PC-3 (cell line): ENCODE results near the gene POLR1A. TPM values are rescaled to one million over a fixed set of nuclear protein-coding genes. Genes with fewer than 3 reads are reported as not detected.

Experiments used
- ATAC-seq: fragments of 200-7000 bp; cut with Tn5 transposase; 2 replicates; pipeline ENCODE4 v1.9.1; 2020; ENCODE audit warnings: mild to moderate bottlenecking, moderate library complexity
- BruUV-seq: library from RNA; stranded (reverse); fragments of 400-500 nt; replicated peaks from 2 replicates; lab custom pipeline; 2021; lab: Mats Ljungman, UMichigan
- CTCF ChIA-PET: fragments of 300-600 bp; sonication (Branson Sonifier 250); formaldehyde crosslinking; loops from one replicate; lab custom pipeline; 2022; ENCODE audit warnings: antibody characterized with exemption; lab: Charles Lee
- POLR2A ChIA-PET: fragments of 300-600 bp; sonication (Branson Sonifier 250); formaldehyde crosslinking; loops from one replicate; lab custom pipeline; 2022; ENCODE audit warnings: antibody characterized with exemption; ENCODE audit not compliant: unreplicated experiment; lab: Charles Lee
- DNase-seq: peaks from one replicate; pipeline ENCODE4 v3.0.0-alpha.2; 2015
- H2AFZ ChIP-seq: fragments of 300-600 bp; sonication (generic); 2 replicates; pipeline ENCODE4 v1.6.0; 2016; ENCODE audit warnings: antibody characterized with exemption, low read length
- H3F3A ChIP-seq: fragments of 300-600 bp; sonication (generic); one replicate; pipeline ENCODE4 v1.6.0; 2017; ENCODE audit warnings: antibody characterized with exemption, low read length, control low read depth, mild to moderate bottlenecking; ENCODE audit not compliant: unreplicated experiment
- H3K27ac ChIP-seq: fragments of 300-600 bp; sonication (generic); 2 replicates; pipeline ENCODE4 v1.5.1; 2016; ENCODE audit warnings: mild to moderate bottlenecking, low read length
- H3K27me3 ChIP-seq: fragments of 300-600 bp; sonication (generic); 2 replicates; pipeline ENCODE4 v1.6.1; 2016; ENCODE audit warnings: low read length, mixed read lengths
- H3K36me3 ChIP-seq: fragments of 300-600 bp; sonication (generic); 2 replicates; pipeline ENCODE4 v1.6.1; 2016; ENCODE audit warnings: low read depth, mixed run types, low read length, mixed read lengths
- H3K4me1 ChIP-seq: fragments of 300-600 bp; sonication (generic); 2 replicates; pipeline ENCODE4 v1.5.1; 2016; ENCODE audit warnings: low read length; ENCODE audit not compliant: insufficient read depth
- H3K4me2 ChIP-seq: fragments of 300-600 bp; sonication (generic); 2 replicates; pipeline ENCODE4 v1.6.0; 2016; ENCODE audit warnings: low read length
- H3K4me3 ChIP-seq: fragments of 300-600 bp; sonication (generic); 2 replicates; pipeline ENCODE4 v1.5.1; 2016; ENCODE audit warnings: mild to moderate bottlenecking, low read length, mixed read lengths
- H3K79me2 ChIP-seq: fragments of 300-600 bp; sonication (generic); 2 replicates; pipeline ENCODE4 v1.6.1; 2017; ENCODE audit warnings: low read length, mixed read lengths
- H3K9ac ChIP-seq: fragments of 300-600 bp; sonication (generic); 2 replicates; pipeline ENCODE4 v1.6.0; 2016; ENCODE audit warnings: mild to moderate bottlenecking, low read length
- H3K9me2 ChIP-seq: fragments of 300-600 bp; sonication (generic); replicated peaks from 2 replicates; pipeline ENCODE4 v1.6.1; 2016; ENCODE audit warnings: mixed run types, low read length, mixed read lengths
- H3K9me3 ChIP-seq: fragments of 300-600 bp; sonication (generic); 2 replicates; pipeline ENCODE4 v1.6.1; 2016; ENCODE audit warnings: low read length, mixed read lengths
- H4K20me1 ChIP-seq: fragments of 300-600 bp; sonication (generic); 2 replicates; pipeline ENCODE4 v1.6.1; 2016; ENCODE audit warnings: low read length, mixed read lengths
- CTCF ChIP-seq: fragments of 300-600 bp; sonication (generic); conservative IDR thresholded peaks from 2 replicates; pipeline ENCODE4 v1.5.1; 2017; ENCODE audit warnings: antibody characterized with exemption, low read depth, mild to moderate bottlenecking, low read length
- EZH2 ChIP-seq: fragments of 300-600 bp; sonication (generic); IDR thresholded peaks from one replicate; pipeline ENCODE4 v1.6.1; 2017; ENCODE audit warnings: antibody characterized with exemption, mild to moderate bottlenecking, low read length; ENCODE audit not compliant: unreplicated experiment
- EZH2phosphoT487 ChIP-seq: fragments of 300-600 bp; sonication (generic); IDR thresholded peaks from 2 replicates; pipeline ENCODE4 v1.6.1; 2018; ENCODE audit warnings: mild to moderate bottlenecking, antibody characterized with exemption, low read length, borderline replicate concordance
- intact Hi-C: fragments of 100-400 bp; cut with micrococcal nuclease; formaldehyde crosslinking; loops from 2 replicates; pipeline ENCODE4 v1.9.0; 2023
- total RNA-seq: library from RNA; depleted of rRNA; stranded (reverse); fragments of >200 nt; gene quantifications from 2 replicates; pipeline ENCODE4 v1.2.3, GENCODE V29; 2014

Gene POLR1A
- total RNA-seq, 1 experiment from 2014 or later, result 25.1 TPM

GRCh38 chr2:86147793-86148192 lies 42.1 kb upstream of the POLR1A start:
- ChIA-PET POLR2A (no interaction called here), CTCF (no interaction called here)
- Histone ChIP-seq H3K27ac (no peak overlapping the region), H3K4me2 (no peak overlapping the region), H3K9me3 (no peaks in the 10 kb centered on the region), H3K4me3 (no peak overlapping the region), H3K79me2 (no peaks in the 10 kb centered on the region), H3K4me1 (no peaks in the 10 kb centered on the region), H3K9ac (no peak overlapping the region), H3K27me3 (no peaks in the 10 kb centered on the region), H2AFZ (no peak overlapping the region), H3F3A (peaks cover 3% of the 10 kb centered on the region), H3K9me2 (no peaks in the 10 kb centered on the region), H4K20me1 (0 out of 2 replicates have a peak, but pooled peaks cover 4% of the 10 kb centered on the region), H3K36me3 (peaks cover 65% of the 10 kb centered on the region)
- BruUV-seq, result no TSS peak
- TF ChIP-seq EZH2phosphoT487 (no peak), EZH2 (no peak), CTCF (no peak)
- no peak for DNase-seq
- intact Hi-C loops, result loop anchor here (10.0 kb wide), 1 partner anchor 227 kb away; no protein-coding TSS in a partner anchor
- ATAC-seq, result no peak

GRCh38 chr2:86143926-86144685 lies 38.4 kb upstream of the POLR1A start:
- TSS peak; percentile 50 for BruUV-seq
- CTCF ChIA-PET, result no interaction called here
- no peaks in the 10 kb centered on the region for H3K4me1 ChIP-seq
- intact Hi-C loops, result loop anchor here (10.0 kb wide), 1 partner anchor 231 kb away; no protein-coding TSS in a partner anchor
- TF ChIP-seq CTCF, result no peak
- TF ChIP-seq EZH2phosphoT487, result no peak
- no peak for TF ChIP-seq EZH2
- ATAC-seq (no peak), DNase-seq (no peak)
- no peaks in the 10 kb centered on the region for H3K9me3 ChIP-seq
- H3K36me3 ChIP-seq, result peaks cover 59% of the 10 kb centered on the region
- H3K79me2 ChIP-seq, result no peaks in the 10 kb centered on the region
- no peak overlapping the region for H3K9ac ChIP-seq
- no peak overlapping the region for H3K27ac ChIP-seq
- H3K4me2 ChIP-seq, result no peak overlapping the region
- H3F3A ChIP-seq, result no peaks in the 10 kb centered on the region
- no peak overlapping the region for H3K4me3 ChIP-seq
- H2AFZ ChIP-seq, result no peak overlapping the region
- H3K27me3 ChIP-seq, result no peaks in the 10 kb centered on the region
- H3K9me2 ChIP-seq, result no peaks in the 10 kb centered on the region
- no peaks in the 10 kb centered on the region for H4K20me1 ChIP-seq
- POLR2A ChIA-PET, result no interaction called here

GRCh38 chr2:86143307-86143706 lies 37.6 kb upstream of the POLR1A start:
- intact Hi-C loops, result loop anchor here (10.0 kb wide), 1 partner anchor 231 kb away; no protein-coding TSS in a partner anchor

More at GRCh38 chr2:86143307-86143706, 37.6 kb upstream of the POLR1A start:
- ChIA-PET CTCF (no interaction called here), POLR2A (no interaction called here)
- Histone ChIP-seq H3K4me3 (no peak overlapping the region), H3K27ac (no peak overlapping the region), H2AFZ (no peak overlapping the region), H3K9ac (no peak overlapping the region), H3F3A (no peaks in the 10 kb centered on the region), H3K36me3 (peaks cover 61% of the 10 kb centered on the region), H3K9me2 (no peaks in the 10 kb centered on the region), H3K9me3 (no peaks in the 10 kb centered on the region), H3K4me2 (no peak overlapping the region), H4K20me1 (no peaks in the 10 kb centered on the region), H3K79me2 (no peaks in the 10 kb centered on the region), H3K27me3 (no peaks in the 10 kb centered on the region), H3K4me1 (no peaks in the 10 kb centered on the region)
- ATAC-seq (no peak), DNase-seq (no peak)
- no TSS peak for BruUV-seq
- TF ChIP-seq EZH2 (no peak), CTCF (no peak), EZH2phosphoT487 (no peak)
